ENCODE measurements around the gene RLF.

DNA sequence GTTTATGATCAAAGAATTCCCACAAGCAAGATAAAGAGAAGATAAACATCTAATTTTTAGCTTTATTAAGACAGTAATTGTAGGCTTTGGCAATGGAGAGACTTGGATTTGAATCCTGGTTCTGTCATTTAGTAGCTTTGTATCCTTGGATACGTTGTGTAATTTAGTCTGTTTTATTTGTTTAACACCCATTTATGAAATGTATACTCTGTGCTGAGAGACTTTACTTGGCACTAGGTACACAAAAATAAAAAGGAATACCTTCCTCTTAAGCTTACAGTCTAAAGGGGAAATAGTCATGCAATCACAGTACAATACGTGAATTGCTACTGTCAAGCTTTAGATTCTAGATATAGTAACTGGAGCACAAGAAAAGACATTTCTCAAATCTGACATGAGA is 120.7 kb downstream of the RLF start:
- TF ChIP-seq, protein P1, sequence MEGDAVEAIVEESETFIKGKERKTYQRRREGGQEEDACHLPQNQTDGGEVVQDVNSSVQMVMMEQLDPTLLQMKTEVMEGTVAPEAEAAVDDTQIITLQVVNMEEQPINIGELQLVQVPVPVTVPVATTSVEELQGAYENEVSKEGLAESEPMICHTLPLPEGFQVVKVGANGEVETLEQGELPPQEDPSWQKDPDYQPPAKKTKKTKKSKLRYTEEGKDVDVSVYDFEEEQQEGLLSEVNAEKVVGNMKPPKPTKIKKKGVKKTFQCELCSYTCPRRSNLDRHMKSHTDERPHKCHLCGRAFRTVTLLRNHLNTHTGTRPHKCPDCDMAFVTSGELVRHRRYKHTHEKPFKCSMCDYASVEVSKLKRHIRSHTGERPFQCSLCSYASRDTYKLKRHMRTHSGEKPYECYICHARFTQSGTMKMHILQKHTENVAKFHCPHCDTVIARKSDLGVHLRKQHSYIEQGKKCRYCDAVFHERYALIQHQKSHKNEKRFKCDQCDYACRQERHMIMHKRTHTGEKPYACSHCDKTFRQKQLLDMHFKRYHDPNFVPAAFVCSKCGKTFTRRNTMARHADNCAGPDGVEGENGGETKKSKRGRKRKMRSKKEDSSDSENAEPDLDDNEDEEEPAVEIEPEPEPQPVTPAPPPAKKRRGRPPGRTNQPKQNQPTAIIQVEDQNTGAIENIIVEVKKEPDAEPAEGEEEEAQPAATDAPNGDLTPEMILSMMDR (conservative IDR thresholded peaks at IDR 0.05): no peak
- no peak for TF ChIP-seq EZH2 (IDR thresholded peaks at IDR 0.05; ENCODE audit: low read depth)

Data from PC-9 (cell line).